HCT116 (cell line): ENCODE measurements around the gene DIP2C. TPM values are rescaled to one million over a fixed set of nuclear protein-coding genes. Genes with fewer than 3 reads are reported as not detected.

Source experiments
- ATAC-seq: fragments of 200-7000 bp; cut with Tn5 transposase; 2 replicates; pipeline ENCODE4 v1.9.1; 2020; ENCODE audit warnings: mild to moderate bottlenecking, moderate library complexity
- BruUV-seq: library from RNA; stranded (reverse); fragments of 400-500 nt; replicated peaks from 2 replicates; lab custom pipeline; 2021; lab: Mats Ljungman, UMichigan
- CTCF ChIA-PET: fragments of 300-600 bp; sonication (Branson Sonifier 250); formaldehyde crosslinking; loops from one replicate; lab custom pipeline; 2021; ENCODE audit warnings: antibody characterized with exemption; lab: Charles Lee
- POLR2A ChIA-PET: fragments of 300-600, 350-600 bp; sonication (Branson Sonifier 250); formaldehyde crosslinking; loops from one replicate; lab custom pipeline; 2021; ENCODE audit warnings: antibody characterized with exemption; lab: Charles Lee
- RAD21 ChIA-PET, 2 experiments: fragments of 300-600 bp; sonication (Branson Sonifier 250); formaldehyde crosslinking; loops; one replicate each; lab custom pipeline; 2023; ENCODE audit warnings: low total read pairs in 2 of 2; ENCODE audit not compliant: uncharacterized antibody in 2 of 2, unreplicated experiment in 2 of 2, low non-redundant PET in 1 of 2; lab: Charles Lee
- DNase-seq: peaks from one replicate; pipeline ENCODE4 v3.0.0-alpha.2; 2010; ENCODE audit warnings: low read depth, low spot score
- H2AFZ ChIP-seq: fragments of 200-600 bp; shearing (Covaris generic), sonication (generic); 2 replicates; pipeline ENCODE4 v1.6.1; 2017; ENCODE audit warnings: low read depth, mixed run types, mixed read lengths, antibody characterized with exemption, low read length; ENCODE audit not compliant: poor library complexity, severe bottlenecking
- H3K27ac ChIP-seq: 2 replicates; pipeline ENCODE4 v1.5.1; 2012; ENCODE audit warnings: low read depth, low read length
- H3K27me3 ChIP-seq: fragments of 200-600 bp; sonication (generic); 2 replicates; pipeline ENCODE4 v1.6.1; 2016; ENCODE audit warnings: mixed run types, low read length, mixed read lengths; ENCODE audit not compliant: insufficient read depth
- H3K36me3 ChIP-seq, 2 experiments: fragments of 200-500 bp in 1 of 2; fragments of 200-600 bp in 1 of 2; sonication (Bioruptor generic) in 1 of 2; sonication (generic) in 1 of 2; 2 replicates each; pipeline versions ENCODE4 v1.5.1 to v1.6.1; 2014 to 2016; ENCODE audit warnings: low read length in 2 of 2, inconsistent platforms in 1 of 2, mixed read lengths in 1 of 2, mixed run types in 1 of 2; ENCODE audit not compliant: insufficient read depth in 2 of 2, control insufficient read depth in 1 of 2
- H3K4me1 ChIP-seq, 2 experiments: fragments of 200-600 bp in 1 of 2; sonication (generic) in 1 of 2; 2 replicates each; pipeline versions ENCODE4 v1.5.1 to v1.6.1; 2012 to 2017; ENCODE audit warnings: low read length in 2 of 2, inconsistent platforms in 1 of 2, mild to moderate bottlenecking in 1 of 2, mixed read lengths in 1 of 2, mixed run types in 1 of 2, moderate library complexity in 1 of 2; ENCODE audit not compliant: insufficient read depth in 2 of 2, control insufficient read depth in 1 of 2
- H3K4me2 ChIP-seq: fragments of 200-600 bp; sonication (generic); 2 replicates; pipeline ENCODE4 v1.6.1; 2017; ENCODE audit warnings: mixed run types, low read length, mixed read lengths
- H3K4me3 ChIP-seq, 2 experiments: fragments of 200-600 bp in 1 of 2; sonication (generic) in 1 of 2; replicated peaks in 1 of 2; 2 replicates each; pipeline ENCODE4 v1.5.1; 2011 to 2016; ENCODE audit warnings: low read length in 2 of 2, control low read depth in 1 of 2, low read depth in 1 of 2, mild to moderate bottlenecking in 1 of 2, mixed read lengths in 1 of 2, mixed run types in 1 of 2
- H3K79me2 ChIP-seq: fragments of 200-600 bp; sonication (generic); 2 replicates; pipeline ENCODE4 v1.6.1; 2017; ENCODE audit warnings: mild to moderate bottlenecking, mixed run types, low read length, moderate library complexity, mixed read lengths; ENCODE audit not compliant: insufficient read depth
- H3K9ac ChIP-seq: fragments of 200-600 bp; sonication (generic); 2 replicates; pipeline ENCODE4 v1.6.1; 2016; ENCODE audit warnings: low read length, mixed read lengths
- H3K9me2 ChIP-seq: fragments of 200-600 bp; sonication (generic), shearing (Covaris generic); 2 replicates; pipeline ENCODE4 v1.6.1; 2017; ENCODE audit warnings: mixed run types, mild to moderate bottlenecking, moderate library complexity; ENCODE audit not compliant: insufficient read depth
- H3K9me3 ChIP-seq, 2 experiments: fragments of 200-500 bp in 1 of 2; fragments of 200-600 bp in 1 of 2; sonication (Bioruptor generic) in 1 of 2; sonication (generic) in 1 of 2; 2 replicates each; pipeline ENCODE4 v1.6.1; 2014 to 2017; ENCODE audit warnings: low read length in 2 of 2, mixed read lengths in 2 of 2, inconsistent platforms in 1 of 2, low read depth in 1 of 2, mild to moderate bottlenecking in 1 of 2, mixed run types in 1 of 2, moderate library complexity in 1 of 2; ENCODE audit not compliant: control insufficient read depth in 1 of 2, insufficient read depth in 1 of 2
- H4K20me1 ChIP-seq: fragments of 200-600 bp; sonication (generic), shearing (Covaris generic); 2 replicates; pipeline ENCODE4 v1.6.1; 2017; ENCODE audit warnings: mixed run types, mild to moderate bottlenecking, moderate library complexity; ENCODE audit not compliant: insufficient read depth
- ATF3 ChIP-seq: IDR thresholded peaks from 2 replicates; pipeline ENCODE4 v1.6.1; 2012
- CEBPB ChIP-seq: IDR thresholded peaks from 2 replicates; pipeline ENCODE4 v1.6.1; 2012; ENCODE audit warnings: low read depth
- CTCF ChIP-seq, 3 experiments: fragments of 200-600 bp in 1 of 3; sonication (generic) in 1 of 3; IDR thresholded peaks in 2 of 3; conservative IDR thresholded peaks in 1 of 3; 2 replicates each; pipeline ENCODE4 v1.5.1; 2012 to 2017; ENCODE audit warnings: low read depth in 2 of 3, low read length in 2 of 3, antibody characterized with exemption in 1 of 3, borderline replicate concordance in 1 of 3, control low read depth in 1 of 3, mild to moderate bottlenecking in 1 of 3, mixed read lengths in 1 of 3, mixed run types in 1 of 3, moderate library complexity in 1 of 3; ENCODE audit not compliant: insufficient read depth in 1 of 3
- EGR1 ChIP-seq: IDR thresholded peaks from 2 replicates; pipeline ENCODE4 v1.6.1; 2012; ENCODE audit warnings: low read depth
- ELF1 ChIP-seq: IDR thresholded peaks from 2 replicates; pipeline ENCODE4 v1.6.1; 2012; ENCODE audit warnings: low read depth, borderline replicate concordance
- EZH2 ChIP-seq: fragments of 200-600 bp; sonication (generic); IDR thresholded peaks from 2 replicates; pipeline ENCODE4 v1.6.1; 2017; ENCODE audit warnings: antibody characterized with exemption, mixed run types
- EZH2phosphoT487 ChIP-seq: fragments of 200-600 bp; IDR thresholded peaks from 2 replicates; pipeline ENCODE4 v1.6.1; 2018; ENCODE audit warnings: antibody characterized with exemption, borderline replicate concordance
- FOSL1 ChIP-seq: IDR thresholded peaks from 2 replicates; pipeline ENCODE4 v1.6.1; 2012; ENCODE audit warnings: low read depth
- JUND ChIP-seq: IDR thresholded peaks from 2 replicates; pipeline ENCODE4 v1.6.1; 2012
- MAX ChIP-seq: IDR thresholded peaks from 2 replicates; pipeline ENCODE4 v1.6.1; 2012
- POLR2AphosphoS5 ChIP-seq: IDR thresholded peaks from 2 replicates; pipeline ENCODE4 v1.6.1; 2011; ENCODE audit warnings: mild to moderate bottlenecking, low read depth, low read length, moderate library complexity
- RAD21 ChIP-seq: IDR thresholded peaks from 2 replicates; pipeline ENCODE4 v1.6.1; 2012; ENCODE audit warnings: low read depth, mild to moderate bottlenecking
- SIN3A ChIP-seq: IDR thresholded peaks from 2 replicates; pipeline ENCODE4 v1.6.1; 2012; ENCODE audit warnings: low read depth
- SP1 ChIP-seq: IDR thresholded peaks from 2 replicates; pipeline ENCODE4 v1.6.1; 2012; ENCODE audit warnings: low read depth
- SRF ChIP-seq: IDR thresholded peaks from 2 replicates; pipeline ENCODE4 v1.6.1; 2012; ENCODE audit warnings: low read depth
- TCF7L2 ChIP-seq: IDR thresholded peaks from 2 replicates; pipeline ENCODE4 v1.7.0; 2011; ENCODE audit warnings: borderline replicate concordance, inconsistent platforms; ENCODE audit not compliant: insufficient read depth, insufficient read length; ENCODE audit errors: extremely low read depth
- ZBTB33 ChIP-seq: IDR thresholded peaks from 2 replicates; pipeline ENCODE4 v1.6.1; 2011; ENCODE audit warnings: mild to moderate bottlenecking, low read length, moderate library complexity; ENCODE audit not compliant: insufficient replicate concordance; ENCODE audit errors: extremely low read depth
- ZFX ChIP-seq: fragments of 450-650 bp; IDR thresholded peaks from 2 replicates; pipeline ENCODE4 v1.6.1; 2017
- ZNF274 ChIP-seq: fragments of 200-500 bp; sonication (Bioruptor generic); IDR thresholded peaks from 2 replicates; pipeline ENCODE4 v1.6.1; 2014; ENCODE audit warnings: mild to moderate bottlenecking, low read depth, low read length, inconsistent platforms
- intact Hi-C: fragments of 100-400 bp; cut with micrococcal nuclease; formaldehyde crosslinking; loops from 2 replicates; pipeline ENCODE4 v1.10.0; 2022
- total RNA-seq: library from RNA; stranded (reverse); gene quantifications from one replicate; pipeline ENCODE4 v1.2.1, GENCODE V29; 2021; ENCODE audit not compliant: unreplicated experiment

Gene DIP2C
- total RNA-seq, 1 experiment from 2014 or later: 15.4 TPM

GRCh38 chr10:575402-576129 is 113.9 kb downstream of the DIP2C start (continued):
- TF ChIP-seq EGR1 (no peak), CTCF (IDR thresholded peaks at IDR 0.05 in 2 of 3, conservative IDR thresholded peaks at IDR 0.05 in 1 of 3; ENCODE audit: borderline replicate concordance in 1 of 3, insufficient read depth in 1 of 3, low read depth in 2 of 3, low read length in 2 of 3) (no peak), CEBPB (no peak), RAD21 (no peak), ZNF274 (no peak), ZFX (no peak), EZH2phosphoT487 (no peak)

GRCh38 chr10:572696-573095 is 116.8 kb downstream of the DIP2C start:
- no peak overlapping the region for H3K4me3 ChIP-seq
- TF ChIP-seq MAX: no peak
- TF ChIP-seq CTCF (IDR thresholded peaks at IDR 0.05 in 2 of 3, conservative IDR thresholded peaks at IDR 0.05 in 1 of 3; ENCODE audit: borderline replicate concordance in 1 of 3, insufficient read depth in 1 of 3, low read depth in 2 of 3, low read length in 2 of 3): no peak
- TF ChIP-seq SP1: no peak
- no peak for TF ChIP-seq EGR1
- no peak for TF ChIP-seq ZNF274
- TF ChIP-seq ATF3: no peak
- no peak for TF ChIP-seq JUND
- TF ChIP-seq RAD21: no peak
- no peak for TF ChIP-seq EZH2
- TF ChIP-seq ELF1: no peak
- no peak for TF ChIP-seq FOSL1
- no peak for TF ChIP-seq SRF
- TF ChIP-seq TCF7L2: no peak
- no peak for TF ChIP-seq SIN3A
- no peak for TF ChIP-seq ZFX
- TF ChIP-seq ZBTB33: no peak
- TF ChIP-seq POLR2AphosphoS5: no peak
- TF ChIP-seq, all 23 proteins: peak for 0
- no peak for ATAC-seq
- Histone ChIP-seq H3K9me2 (no peaks in the 10 kb centered on the region), H3K4me2 (no peak overlapping the region), H3K9me3 (peaks cover 0 to 4% of the 10 kb centered on the region in 2 experiments; a peak in 1 of 4 replicates), H2AFZ (no peak overlapping the region), H3K27ac (no peak overlapping the region), H3K9ac (no peak overlapping the region), H4K20me1 (no peaks in the 10 kb centered on the region; the same call in 1 of the 2 replicates), H3K79me2 (no peaks in the 10 kb centered on the region), H3K4me1 (no peaks in the 10 kb centered on the region), H3K27me3 (no peaks in the 10 kb centered on the region), H3K36me3 (no peaks in the 10 kb centered on the region)
- no TSS peak for BruUV-seq
- no peak for DNase-seq
- intact Hi-C loops: no loop called here
- POLR2A ChIA-PET: no interaction called here
- RAD21 ChIA-PET: no interaction called here
- CTCF ChIA-PET: no interaction called here
